ENCODE results near the gene COLEC11. TPM values are rescaled to one million over a fixed set of nuclear protein-coding genes. Genes with fewer than 3 reads are reported as not detected.

Gene COLEC11
- total and polyA plus RNA-seq, 9 of the 15 experiments (the other 6 are each of a cell fraction or from before 2014, with no cell fraction given) = 0.32 to 4.3 (median 1.8) TPM

GRCh38 chr2:3651691-3652648 is 57.1 kb downstream of the COLEC11 start:
- ChIA-PET POLR2A (interaction anchor here (0.5 to 1.0 kb wide), 5 partner anchors 73 to 1784 kb away, joined by 3 to 4 read pairs (median 4); no protein-coding TSS in a partner anchor), CTCF (ENCODE audit: low intra/inter-chr PET ratio) (interaction anchor here (0.6 kb wide), 1 partner anchor 111 kb away, joined by 3 read pairs; no protein-coding TSS in a partner anchor)
- peaks cover 16% of the 10 kb centered on the region for H4K20me1 ChIP-seq (replicated peaks; ENCODE audit: control insufficient read depth, insufficient read depth, low read length)
- peaks cover 54 to 92% of the 10 kb centered on the region in 2 experiments for H3K27me3 ChIP-seq (ENCODE audit: control insufficient read depth in 2 of 2, insufficient read depth in 2 of 2, low read length in 2 of 2)
- H3K79me2 ChIP-seq (ENCODE audit: control insufficient read depth, insufficient read depth, low read length) = no peaks in the 10 kb centered on the region
- no peak overlapping the region for H3K9ac ChIP-seq (ENCODE audit: insufficient read depth in 1 of 2, low read depth in 2 of 2, low read length in 2 of 2)
- no peaks in the 10 kb centered on the region for H3K9me1 ChIP-seq (ENCODE audit: control insufficient read depth, insufficient read depth, low read length)
- BruUV-seq (replicated peaks) = no TSS peak
- no peak for ATAC-seq
- no peak overlapping the region for H3K27ac ChIP-seq (ENCODE audit: extremely low read depth, low read depth, low read length)
- no peak overlapping the region for H3K4me2 ChIP-seq (ENCODE audit: insufficient read depth, low read length)
- H3K4me3 ChIP-seq = no peak overlapping the region
- intact Hi-C loops (cut with micrococcal nuclease) (loop anchor here (1.0 to 5.0 kb wide), 6 partner anchors 57 to 230 kb away; partner anchors contain the start of genes COLEC11 and RPS7), in situ Hi-C loops (cut with MboI) (loop anchor here (10.0 to 25.0 kb wide), 3 partner anchors 157 to 1540 kb away; no protein-coding TSS in a partner anchor)
- WGBS (ENCODE audit: insufficient coverage, low coverage, missing lambda C conversion rate) = 20% methylated on average over 45 of the region's 45 CpGs
- H3K4me1 ChIP-seq (replicated peaks in 1 of 2; ENCODE audit: control insufficient read depth in 2 of 2, insufficient read depth in 2 of 2, low read length in 2 of 2) = peaks cover 0 to 28% of the 10 kb centered on the region in 2 experiments; a peak in 3 of 5 replicates
- no peak overlapping the region for H2AFZ ChIP-seq (ENCODE audit: low read depth, low read length)
- no peaks in the 10 kb centered on the region for H3K9me3 ChIP-seq (replicated peaks; ENCODE audit: control insufficient read depth, insufficient read depth, low read depth, low read length)
- no peaks in the 10 kb centered on the region for H3K36me3 ChIP-seq (ENCODE audit: control insufficient read depth, insufficient read depth, low read length)
- no peak for DNase-seq (ENCODE audit: extremely low read depth in 1 of 4, low spot score in 3 of 4)
- no peak for FAIRE-seq
- no peak for TF ChIP-seq RFX5 (IDR thresholded peaks at IDR 0.05; ENCODE audit: low read depth, low read length)
- no peak for TF ChIP-seq E4F1 (CRISPR knock-in tag; IDR thresholded peaks at IDR 0.05; ENCODE audit: borderline replicate concordance)
- TF ChIP-seq PYGO2 (tag; IDR thresholded peaks at IDR 0.05) = no peak
- peak in 2 of 3 experiments; percentile 44 to 57 for TF ChIP-seq YY1 (IDR thresholded peaks at IDR 0.05; ENCODE audit: borderline replicate concordance in 1 of 3, control insufficient read depth in 1 of 3, extremely low read depth in 1 of 3, insufficient read depth in 3 of 3, insufficient read length in 1 of 3, insufficient replicate concordance in 2 of 3, low read depth in 1 of 3, low read length in 2 of 3)
- no peak for TF ChIP-seq CTCF (IDR thresholded peaks at IDR 0.05 in 2 of 3, conservative IDR thresholded peaks at IDR 0.05 in 1 of 3; ENCODE audit: insufficient read depth in 2 of 3, low read depth in 1 of 3, low read length in 3 of 3)
- no peak for TF ChIP-seq NR1H2 (CRISPR knock-in tag; IDR thresholded peaks at IDR 0.05)
- peak; percentile 20; the same call in 1 of the 2 replicates for TF ChIP-seq NR4A1 (CRISPR knock-in tag; IDR thresholded peaks at IDR 0.05)
- TF ChIP-seq NR4A1 (tag; IDR thresholded peaks at IDR 0.05) = no peak
- no peak for TF ChIP-seq PBX2 (CRISPR knock-in tag; IDR thresholded peaks at IDR 0.05; ENCODE audit: low read depth)
- no peak for TF ChIP-seq PBX2 (tag; conservative IDR thresholded peaks at IDR 0.05; ENCODE audit: low read depth)
